Activated CD8-positive, alpha-beta memory T cell treated with anti-CD3 and anti-CD28 coated beads for 36 hours (primary cell): ENCODE results near the gene ZC3H13. TPM values are rescaled to one million over a fixed set of nuclear protein-coding genes. Genes with fewer than 3 reads are reported as not detected.

Experiments used
- CTCF ChIA-PET: fragments of 350-600 bp; sonication (Branson Sonifier 250); formaldehyde crosslinking; loops from one replicate; lab custom pipeline; 2021; ENCODE audit warnings: antibody characterized with exemption; lab: Charles Lee
- POLR2A ChIA-PET: fragments of 350-600 bp; sonication (Branson Sonifier 250); formaldehyde crosslinking; loops from one replicate; lab custom pipeline; 2021; ENCODE audit warnings: antibody characterized with exemption; lab: Charles Lee
- total RNA-seq, 2 experiments: library from RNA; stranded (reverse); gene quantifications; one replicate each; pipeline ENCODE4 v1.2.3, GENCODE V29; 2021

The ZC3H13 gene
- total RNA-seq, 2 experiments from 2014 or later, result 43.8 to 46.3 TPM

DNA sequence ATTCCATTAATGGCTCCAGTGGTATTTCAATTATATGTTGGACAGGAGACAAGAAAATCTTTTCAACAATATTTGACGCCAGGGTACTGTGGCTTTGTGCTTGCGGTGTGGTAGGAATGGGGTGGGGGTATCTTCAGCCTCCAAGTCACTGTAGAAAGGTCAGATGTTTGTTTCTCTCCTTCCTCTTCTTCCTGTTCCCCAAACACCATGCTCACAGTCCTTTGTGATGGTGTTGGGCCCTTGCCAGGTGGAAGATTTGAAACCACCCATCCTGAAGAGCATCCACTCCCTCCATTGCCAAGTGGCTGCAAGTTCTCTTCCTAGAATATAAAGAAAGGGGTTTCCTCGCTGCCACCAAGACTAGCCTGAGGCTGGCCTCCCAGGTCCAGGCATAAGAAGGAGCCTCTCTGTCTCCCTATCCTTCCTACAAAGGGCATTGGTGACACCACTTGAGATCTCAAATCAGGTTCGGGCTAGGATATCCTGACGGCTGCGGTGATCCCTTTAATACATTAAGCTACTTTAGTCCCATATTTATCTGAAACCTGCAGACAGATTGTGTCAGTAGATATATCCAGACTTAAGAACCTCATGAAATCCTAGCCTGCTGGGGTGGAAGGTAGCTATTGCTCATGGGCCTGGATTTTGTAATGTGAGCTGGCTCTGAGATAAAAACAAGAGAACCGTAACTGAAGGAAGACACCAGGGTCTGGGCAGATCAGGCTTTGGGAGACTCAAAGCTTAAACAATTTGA lies 136.7 kb downstream of the ZC3H13 start:
- POLR2A ChIA-PET, result no interaction called here

DNA sequence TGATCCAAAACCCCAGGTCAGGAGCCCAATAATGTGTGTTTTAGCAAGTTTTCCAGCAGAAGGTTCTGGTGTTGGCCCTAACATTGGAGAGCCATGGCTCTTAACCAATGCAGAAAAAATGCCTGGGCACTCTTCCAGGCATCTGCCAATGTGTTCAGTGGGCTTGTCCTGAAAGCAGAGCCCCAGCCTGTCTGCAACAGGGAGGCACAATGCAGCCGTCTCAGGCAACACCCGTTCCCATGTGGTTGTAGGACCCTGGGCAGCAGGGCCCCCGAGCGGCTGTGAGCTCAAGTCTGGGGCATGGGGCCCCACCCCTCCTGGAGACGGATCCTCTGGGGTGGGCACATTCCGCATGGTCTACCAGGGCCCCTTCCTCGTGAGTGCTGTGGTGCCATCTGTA lies 142.9 kb downstream of the ZC3H13 start:
- ChIA-PET CTCF (no interaction called here), POLR2A (no interaction called here)

More for the DNA sequence above, 136.7 kb downstream of the ZC3H13 start:
- CTCF ChIA-PET, result interaction anchor here (0.8 kb wide), 1 partner anchor 10 kb away, joined by 3 read pairs; no protein-coding TSS in a partner anchor

DNA sequence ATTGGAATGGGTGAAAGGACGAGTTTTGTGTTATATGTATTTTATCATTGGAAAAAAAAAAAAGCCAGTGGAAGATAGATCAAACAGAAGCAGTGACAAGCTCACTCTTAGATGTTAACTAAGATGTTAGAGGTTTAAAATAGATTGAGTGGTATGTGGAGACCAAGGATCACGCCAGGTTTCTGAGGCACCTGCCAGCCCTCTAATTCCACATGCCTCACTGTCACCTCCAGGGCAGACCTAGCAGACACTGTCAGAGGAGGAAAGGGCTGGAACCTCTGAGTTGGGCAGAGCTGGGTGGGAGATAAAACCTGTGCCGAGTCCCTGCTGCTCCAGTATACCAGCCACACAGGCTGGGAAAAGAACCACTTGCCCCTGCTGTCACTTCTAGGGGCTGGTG lies 143.5 kb downstream of the ZC3H13 start:
- POLR2A ChIA-PET, result no interaction called here
- CTCF ChIA-PET, result no interaction called here

DNA sequence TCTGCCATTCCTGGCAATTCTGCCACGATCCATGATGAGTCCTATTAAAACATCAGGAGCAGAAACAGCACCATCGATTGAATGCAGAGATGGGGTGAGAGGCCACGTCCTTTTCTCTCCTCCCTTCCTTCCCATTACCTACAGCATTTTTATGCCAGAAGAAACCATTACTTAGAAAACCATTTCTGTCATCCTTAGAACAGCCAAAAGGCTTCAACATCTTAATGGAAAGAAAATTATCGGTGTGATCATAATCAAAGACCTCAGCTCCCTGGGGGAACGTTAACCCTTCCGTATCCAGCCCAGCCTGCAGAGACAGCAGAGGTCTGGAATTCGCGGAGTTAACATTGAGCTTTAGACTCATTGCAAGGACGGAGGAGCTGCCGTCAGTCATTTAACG lies 145.0 kb downstream of the ZC3H13 start:
- CTCF ChIA-PET, result no interaction called here
- POLR2A ChIA-PET, result no interaction called here

Other genes with a start within 250 kb of the ZC3H13 start
- gene SIAH3, start 201.0 kb downstream of the ZC3H13 start, total RNA-seq, result under 1 TPM; 0.06 to 0.10 TPM
- not detected for gene CPB2, start 52.3 kb upstream of the ZC3H13 start, total RNA-seq
- gene LCP1, start 129.4 kb upstream of the ZC3H13 start, total RNA-seq, result 100 to 1,000 TPM; 846 to 848 TPM
- under 1 TPM; 0.48 to 0.51 TPM for gene LRRC63, start 159.2 kb upstream of the ZC3H13 start, total RNA-seq